Measurements from ENCODE around the gene WDPCP.
"Not testable (repeated sequence)": the region's sequence is repeated elsewhere in the genome, so short reads cannot be mapped to it uniquely, and the experiment has no call there.

The WDPCP gene

GRCh38 chr2:63590626-63591408, 2.5 kb upstream of the WDPCP start:
- no peak for DNase-seq

- peak in 1 of 2 experiments; percentile 24 for DNase-seq
Observed at GRCh38 chr2:63589148-63589958, 1.1 kb upstream of the WDPCP start.

GRCh38 chr2:63587814-63588384, 378 bp downstream of the WDPCP start:
- DNase-seq: no peak

GRCh38 chr2:63582873-63583272, 5.4 kb downstream of the WDPCP start:
- DNase-seq: no peak

- DNase-seq: no peak
Observed at GRCh38 chr2:63581298-63581961, 6.8 kb downstream of the WDPCP start.

- DNase-seq: no peak
Observed at GRCh38 chr2:63580651-63581297, 7.5 kb downstream of the WDPCP start.

- no peak for DNase-seq
Observed at GRCh38 chr2:63578767-63579166, 9.5 kb downstream of the WDPCP start.

GRCh38 chr2:63576546-63576945, 11.7 kb downstream of the WDPCP start:
- DNase-seq: no peak

GRCh38 chr2:63573726-63574345, 14.4 kb downstream of the WDPCP start:
- DNase-seq: not testable (repeated sequence)

- DNase-seq: not testable (repeated sequence)
Observed at GRCh38 chr2:63573026-63573425, 15.3 kb downstream of the WDPCP start.

GRCh38 chr2:63572001-63572400, 16.3 kb downstream of the WDPCP start:
- DNase-seq: no peak

GRCh38 chr2:63571291-63571690, 17.0 kb downstream of the WDPCP start:
- no peak for DNase-seq

- DNase-seq: no peak
Observed at GRCh38 chr2:63569740-63570139, 18.5 kb downstream of the WDPCP start.

- no peak for DNase-seq
Observed at GRCh38 chr2:63562751-63563150, 25.5 kb downstream of the WDPCP start.

- not testable (repeated sequence) for DNase-seq
Observed at GRCh38 chr2:63558922-63559321, 29.4 kb downstream of the WDPCP start.

GRCh38 chr2:63557819-63558218, 30.5 kb downstream of the WDPCP start:
- DNase-seq: not testable (repeated sequence)

GRCh38 chr2:63555931-63556330, 32.3 kb downstream of the WDPCP start:
- DNase-seq: no peak

- DNase-seq: no peak
Observed at GRCh38 chr2:63555299-63555698, 33.0 kb downstream of the WDPCP start.

GRCh38 chr2:63553049-63553448, 35.2 kb downstream of the WDPCP start:
- no peak for DNase-seq

GRCh38 chr2:63545023-63545422, 43.3 kb downstream of the WDPCP start:
- DNase-seq: no peak

GRCh38 chr2:63544017-63544627, 44.2 kb downstream of the WDPCP start:
- DNase-seq: no peak
